HepG2 (cell line): ENCODE results near the gene MYOM1. TPM values are rescaled to one million over a fixed set of nuclear protein-coding genes. Genes with fewer than 3 reads are reported as not detected.

Experiments used
- CCDC6 ChIP-seq: sonication (generic); formaldehyde crosslinking; IDR thresholded peaks from 2 replicates; pipeline ENCODE4 v1.8.1; 2022; ENCODE audit warnings: mild to moderate bottlenecking, missing genetic modification reagents, moderate library complexity
- DR1 ChIP-seq: sonication (generic); formaldehyde crosslinking; IDR thresholded peaks from 2 replicates; pipeline ENCODE4 v1.8.0; 2021; ENCODE audit warnings: mild to moderate bottlenecking, missing genetic modification reagents, inconsistent platforms
- FOSL1 ChIP-seq: sonication (generic); formaldehyde crosslinking; IDR thresholded peaks from 2 replicates; pipeline ENCODE4 v1.9.0; 2021; ENCODE audit warnings: missing genetic modification reagents, borderline replicate concordance
- FOXA3 ChIP-seq: IDR thresholded peaks from 2 replicates; pipeline ENCODE4 v1.6.1; 2016; ENCODE audit warnings: missing genetic modification reagents, missing compliant biosample characterization
- MXI1 ChIP-seq: IDR thresholded peaks from 3 replicates; pipeline ENCODE4 v1.6.1; 2012; ENCODE audit warnings: low read depth, low read length, inconsistent platforms, borderline replicate concordance
- REPIN1 ChIP-seq: sonication (generic); formaldehyde crosslinking; IDR thresholded peaks from 2 replicates; pipeline ENCODE4 v1.8.0; 2022; ENCODE audit warnings: missing genetic modification reagents, low read depth, mild to moderate bottlenecking, borderline replicate concordance
- THAP9 ChIP-seq: sonication (generic); formaldehyde crosslinking; IDR thresholded peaks from 2 replicates; pipeline ENCODE4; 2020; ENCODE audit warnings: missing genetic modification reagents, mild to moderate bottlenecking, borderline replicate concordance
- XBP1 ChIP-seq: sonication (generic); formaldehyde crosslinking; IDR thresholded peaks from 2 replicates; pipeline ENCODE4 v1.5.0; 2020; ENCODE audit warnings: missing genetic modification reagents
- ZBTB49 ChIP-seq: sonication (generic); formaldehyde crosslinking; IDR thresholded peaks from 2 replicates; pipeline ENCODE4 v1.4.0; 2020; ENCODE audit warnings: missing genetic modification reagents, borderline replicate concordance
- ZFP90 ChIP-seq: sonication (generic); formaldehyde crosslinking; IDR thresholded peaks from 2 replicates; pipeline ENCODE4 v1.8.0; 2022; ENCODE audit warnings: missing genetic modification reagents, mild to moderate bottlenecking, inconsistent platforms, borderline replicate concordance
- ZFX ChIP-seq: sonication (generic); formaldehyde crosslinking; IDR thresholded peaks from 2 replicates; pipeline ENCODE4 v1.4.0; 2020; ENCODE audit warnings: mild to moderate bottlenecking, low read depth, missing genetic modification reagents, moderate library complexity
- ZNF160 ChIP-seq: sonication (generic); formaldehyde crosslinking; IDR thresholded peaks from 2 replicates; pipeline ENCODE4 v1.8.0; 2022; ENCODE audit warnings: mild to moderate bottlenecking, inconsistent platforms, missing genetic modification reagents
- ZNF382 ChIP-seq: sonication (generic); formaldehyde crosslinking; IDR thresholded peaks from 2 replicates; pipeline ENCODE4 v1.5.0; 2020; ENCODE audit warnings: missing genetic modification reagents, mild to moderate bottlenecking, borderline replicate concordance
- ZSCAN5A ChIP-seq: sonication (generic); formaldehyde crosslinking; IDR thresholded peaks from 2 replicates; pipeline ENCODE4 v1.8.0; 2022; ENCODE audit warnings: mild to moderate bottlenecking, missing genetic modification reagents, borderline replicate concordance
- ZXDC ChIP-seq: sonication (generic); formaldehyde crosslinking; IDR thresholded peaks from 2 replicates; pipeline ENCODE4 v1.5.0; 2020; ENCODE audit warnings: mild to moderate bottlenecking, missing genetic modification reagents
- polyA plus RNA-seq, 8 experiments: library from polyadenylated mRNA; depleted of rRNA in 3 of 8; stranded (reverse) in 7 of 8; unstranded in 1 of 8; fragments of >200 nt; fragmentation: Illumina TruSeq in 4 of 8; extraction: Trizol in 4 of 8; gene quantifications; 2 replicates each; pipeline versions ENCODE4 v1.2.1 to v1.2.3, GENCODE V29; 2011 to 2016; ENCODE audit warnings: low read depth in 4 of 8, missing spikeins in 1 of 8, mixed read lengths in 1 of 8; ENCODE audit not compliant: insufficient read depth in 1 of 8
- total RNA-seq, 5 experiments: library from RNA; depleted of rRNA; stranded (reverse); fragments of >200 nt; fragmentation: Illumina TruSeq; extraction: Trizol; gene quantifications; 2 replicates each; pipeline ENCODE4 v1.2.3, GENCODE V29; 2016; ENCODE audit warnings: low read depth in 1 of 5

Gene MYOM1
- total and polyA plus RNA-seq, 2 of the 13 experiments (the other 11 are each of a cell fraction or from before 2014, with no cell fraction given), result 0.46 to 0.98 TPM

- no peak for TF ChIP-seq DR1 (CRISPR knock-in tag)
- no peak for TF ChIP-seq ZBTB49 (CRISPR knock-in tag)
- TF ChIP-seq MXI1, result peak; percentile 49; the same call in 1 of the 3 replicates
- no peak for TF ChIP-seq REPIN1 (CRISPR knock-in tag)
- TF ChIP-seq FOXA3 (CRISPR knock-in tag), result peak; percentile 67
- no peak for TF ChIP-seq FOSL1 (CRISPR knock-in tag)
- no peak for TF ChIP-seq CCDC6 (CRISPR knock-in tag)
- no peak for TF ChIP-seq ZFP90
- TF ChIP-seq ZNF160 (CRISPR knock-in tag), result no peak
- no peak for TF ChIP-seq ZXDC (CRISPR knock-in tag)
- TF ChIP-seq ZSCAN5A (CRISPR knock-in tag), result no peak
- no peak for TF ChIP-seq THAP9 (CRISPR knock-in tag)
- no peak for TF ChIP-seq ZFX (CRISPR knock-in tag)
- TF ChIP-seq XBP1 (CRISPR knock-in tag), result no peak
- TF ChIP-seq ZNF382 (CRISPR knock-in tag), result no peak
Measured at GRCh38 chr18:3256693-3257626, 37.2 kb upstream of the MYOM1 start (continued).
